Thyroid gland (tissue), 4 donors: ENCODE measurements around the gene GOLT1A.

Experiments
- POLR2A ChIP-seq, 2 donors: fragments of 450-650 bp; IDR thresholded peaks; one replicate each; pipeline ENCODE4 v1.6.1; 2017; ENCODE audit warnings: antibody characterized with exemption in 2 of 2, mild to moderate bottlenecking in 2 of 2, moderate library complexity in 1 of 2
- TF ChIP-seq, protein P1 (sequence below), 6 experiments: fragments of 200-600 bp in 3 of 6; fragments of 450-650 bp in 3 of 6; sonication (generic) in 3 of 6; IDR thresholded peaks; one replicate each; pipeline ENCODE4 v1.5.1; 2016 to 2019; ENCODE audit warnings: antibody characterized with exemption in 6 of 6, mild to moderate bottlenecking in 2 of 6, inconsistent platforms in 1 of 6, moderate library complexity in 1 of 6

DNA sequence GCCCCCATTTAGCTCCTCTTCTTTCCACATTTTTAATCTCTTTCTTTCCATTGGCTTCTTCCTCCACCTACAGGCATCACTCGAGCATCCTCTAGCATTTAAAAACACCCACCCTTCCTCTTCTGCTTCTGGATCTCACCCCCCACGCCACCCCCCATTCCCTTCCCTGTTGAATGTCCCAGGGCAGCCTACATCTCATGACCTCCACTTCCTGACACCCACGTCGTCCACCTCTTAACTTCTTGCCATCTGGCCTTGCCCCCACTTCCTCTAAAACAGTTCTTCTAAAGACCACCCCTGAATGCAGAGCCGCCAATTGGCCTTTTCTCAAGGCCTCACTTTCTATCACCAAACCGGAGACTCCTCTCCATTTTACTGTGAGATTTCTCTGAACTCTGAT lies 55.8 kb downstream of the GOLT1A start:
- TF ChIP-seq, protein P1, sequence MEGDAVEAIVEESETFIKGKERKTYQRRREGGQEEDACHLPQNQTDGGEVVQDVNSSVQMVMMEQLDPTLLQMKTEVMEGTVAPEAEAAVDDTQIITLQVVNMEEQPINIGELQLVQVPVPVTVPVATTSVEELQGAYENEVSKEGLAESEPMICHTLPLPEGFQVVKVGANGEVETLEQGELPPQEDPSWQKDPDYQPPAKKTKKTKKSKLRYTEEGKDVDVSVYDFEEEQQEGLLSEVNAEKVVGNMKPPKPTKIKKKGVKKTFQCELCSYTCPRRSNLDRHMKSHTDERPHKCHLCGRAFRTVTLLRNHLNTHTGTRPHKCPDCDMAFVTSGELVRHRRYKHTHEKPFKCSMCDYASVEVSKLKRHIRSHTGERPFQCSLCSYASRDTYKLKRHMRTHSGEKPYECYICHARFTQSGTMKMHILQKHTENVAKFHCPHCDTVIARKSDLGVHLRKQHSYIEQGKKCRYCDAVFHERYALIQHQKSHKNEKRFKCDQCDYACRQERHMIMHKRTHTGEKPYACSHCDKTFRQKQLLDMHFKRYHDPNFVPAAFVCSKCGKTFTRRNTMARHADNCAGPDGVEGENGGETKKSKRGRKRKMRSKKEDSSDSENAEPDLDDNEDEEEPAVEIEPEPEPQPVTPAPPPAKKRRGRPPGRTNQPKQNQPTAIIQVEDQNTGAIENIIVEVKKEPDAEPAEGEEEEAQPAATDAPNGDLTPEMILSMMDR (IDR thresholded peaks at IDR 0.05): no peak
- no peak for TF ChIP-seq POLR2A (IDR thresholded peaks at IDR 0.05)
